GM12891 (cell line): Measurements from ENCODE around the gene MERTK.

ENCODE experiments used
- DNase-seq: peaks from one replicate; pipeline ENCODE4 v3.0.0; 2011; ENCODE audit warnings: low spot score; ENCODE audit not compliant: insufficient read length
- FAIRE-seq: peaks from 2 replicates; lab custom pipeline; 2011; peaks lifted over from hg19 to GRCh38; lab: Jason Lieb, UNC
- PAX5 ChIP-seq: IDR thresholded peaks from 2 replicates; pipeline ENCODE4 v1.6.1; 2011; ENCODE audit warnings: low read length, moderate library complexity, mild to moderate bottlenecking; ENCODE audit not compliant: insufficient read depth, severe bottlenecking
- POLR2A ChIP-seq: IDR thresholded peaks from 2 replicates; pipeline ENCODE4 v1.6.1; 2011; ENCODE audit warnings: low read depth, low read length, control low read depth
- POLR2AphosphoS5 ChIP-seq: IDR thresholded peaks from 2 replicates; pipeline ENCODE4 v1.6.1; 2011; ENCODE audit warnings: low read depth, low read length, control low read depth
- POU2F2 ChIP-seq: IDR thresholded peaks from 2 replicates; pipeline ENCODE4 v1.6.1; 2011; ENCODE audit warnings: low read depth, mild to moderate bottlenecking, control low read depth, low read length, moderate library complexity
- SPI1 ChIP-seq: IDR thresholded peaks from 2 replicates; pipeline ENCODE4 v1.6.1; 2011; ENCODE audit warnings: low read depth, low read length, control low read depth
- TAF1 ChIP-seq: IDR thresholded peaks from 2 replicates; pipeline ENCODE4 v1.6.1; 2011; ENCODE audit warnings: low read depth, low read length, control low read depth

The MERTK gene

DNA sequence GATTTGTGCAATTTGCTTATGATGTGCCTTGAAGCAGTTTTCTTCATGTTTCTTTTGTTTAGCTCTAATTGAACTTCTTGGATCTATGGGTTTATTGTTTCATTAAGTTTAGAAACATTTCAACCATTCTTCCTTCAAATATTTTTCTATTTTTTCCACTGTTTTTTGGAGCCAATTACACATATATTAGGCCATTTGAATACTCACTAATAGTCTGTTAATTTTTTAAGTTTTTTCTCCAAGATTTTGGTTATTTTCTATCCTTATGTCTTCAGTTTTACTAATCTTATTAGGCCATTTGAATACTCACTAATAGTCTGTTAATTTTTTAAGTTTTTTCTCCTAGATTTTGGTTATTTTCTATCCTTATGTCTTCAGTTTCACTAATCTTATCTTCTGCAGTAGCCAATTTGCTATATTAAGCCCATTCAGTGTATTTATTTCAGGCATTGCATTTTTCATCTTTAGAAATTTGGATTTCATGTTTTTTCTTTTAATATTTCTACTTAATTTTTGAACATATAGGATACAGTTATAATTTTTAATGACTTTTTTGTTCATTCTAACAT is 147.1 kb downstream of the MERTK start:
- TF ChIP-seq POLR2A (no peak), POU2F2 (no peak), TAF1 (no peak), PAX5 (no peak), POLR2AphosphoS5 (no peak), SPI1 (no peak)
- FAIRE-seq: no peak
- DNase-seq: no peak

GRCh38 chr2:112046231-112046630 is 147.8 kb downstream of the MERTK start:
- TF ChIP-seq POLR2A (no peak), TAF1 (no peak), PAX5 (no peak), SPI1 (no peak), POU2F2 (no peak), POLR2AphosphoS5 (no peak)

DNA sequence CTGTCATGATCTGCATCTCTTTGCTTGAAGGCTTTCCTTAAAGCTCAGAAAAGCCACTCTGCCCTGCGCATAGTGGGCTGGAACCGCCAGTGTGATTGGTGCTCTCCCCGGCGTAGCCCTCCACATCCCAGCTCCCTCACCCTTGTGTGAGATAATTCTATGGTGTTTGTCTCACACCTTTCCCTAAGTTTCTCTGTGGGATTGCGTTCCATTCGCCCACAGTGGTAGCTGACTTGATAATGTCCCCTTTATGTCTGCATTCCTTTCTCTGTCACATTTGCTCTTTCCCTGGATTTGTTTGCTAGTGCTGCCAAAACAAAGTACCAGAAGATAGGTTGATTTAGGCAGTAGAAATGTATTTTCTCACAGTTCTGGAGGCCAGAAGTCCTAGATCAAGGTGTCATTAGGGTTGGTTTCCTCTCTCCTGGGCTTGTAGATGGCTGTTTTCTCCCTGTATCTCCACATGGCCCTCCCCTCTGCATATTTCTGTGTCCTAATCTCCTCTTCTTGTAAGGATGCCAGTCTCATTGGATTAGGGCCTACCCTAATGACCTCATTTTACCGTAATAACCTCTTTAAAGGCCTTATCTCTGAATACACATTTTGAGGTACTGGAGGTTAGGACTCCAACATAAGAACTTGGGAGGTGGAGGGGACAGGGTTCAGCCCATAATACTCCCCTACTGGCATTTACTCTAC is 149.3 kb downstream of the MERTK start:
- TF ChIP-seq POLR2AphosphoS5: no peak
- FAIRE-seq: no peak
- DNase-seq: no peak

More at GRCh38 chr2:112046231-112046630, 147.8 kb downstream of the MERTK start:
- FAIRE-seq (no peak), DNase-seq (no peak)

DNA sequence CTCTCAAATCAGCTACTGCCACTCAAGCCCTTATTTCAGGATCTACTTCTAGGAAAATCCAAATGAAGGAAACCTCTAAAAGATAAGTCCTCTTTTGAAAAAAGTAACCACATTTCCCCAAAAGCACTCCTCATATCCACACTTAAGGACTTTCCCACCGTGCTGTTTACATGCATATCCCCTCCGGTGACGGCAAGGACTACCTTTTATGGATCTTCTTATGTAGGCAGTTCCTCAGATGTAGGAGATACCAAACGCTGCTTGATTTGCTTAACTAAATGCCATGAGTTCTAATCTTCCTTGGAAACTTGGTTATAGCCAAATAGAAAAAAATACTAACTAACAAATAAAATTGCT is 149.8 kb downstream of the MERTK start:
- TF ChIP-seq PAX5 (no peak), POLR2A (no peak), TAF1 (no peak), POLR2AphosphoS5 (no peak), POU2F2 (no peak), SPI1 (no peak)
- DNase-seq (no peak), FAIRE-seq (no peak)

DNA sequence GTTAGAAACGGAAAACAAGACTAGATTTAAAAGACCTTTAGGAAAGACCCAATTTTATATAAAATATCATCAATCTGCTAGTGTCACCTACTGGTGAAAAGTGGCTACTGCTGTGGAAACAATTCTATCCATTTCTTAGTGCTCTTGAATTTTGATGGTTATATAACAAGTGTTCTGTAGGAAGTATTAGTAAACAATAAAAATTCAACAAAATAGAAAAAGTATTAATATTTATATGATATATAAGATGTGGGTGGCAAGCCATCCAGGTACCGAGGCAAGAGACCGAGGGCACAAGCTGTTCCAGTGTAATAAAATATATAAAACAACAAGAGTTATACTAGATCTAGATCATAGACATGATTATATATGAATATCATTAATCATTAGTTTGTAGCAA is 150.5 kb downstream of the MERTK start:
- DNase-seq (no peak), FAIRE-seq (no peak)
- TF ChIP-seq SPI1 (no peak), POLR2A (no peak), POLR2AphosphoS5 (no peak), TAF1 (no peak), POU2F2 (no peak), PAX5 (no peak)

GRCh38 chr2:112050316-112050715 is 151.9 kb downstream of the MERTK start:
- TF ChIP-seq TAF1: no peak
- TF ChIP-seq POLR2A: no peak
- no peak for TF ChIP-seq SPI1
- TF ChIP-seq PAX5: no peak
- TF ChIP-seq POLR2AphosphoS5: no peak
- TF ChIP-seq POU2F2: no peak
- FAIRE-seq (no peak), DNase-seq (no peak)

DNA sequence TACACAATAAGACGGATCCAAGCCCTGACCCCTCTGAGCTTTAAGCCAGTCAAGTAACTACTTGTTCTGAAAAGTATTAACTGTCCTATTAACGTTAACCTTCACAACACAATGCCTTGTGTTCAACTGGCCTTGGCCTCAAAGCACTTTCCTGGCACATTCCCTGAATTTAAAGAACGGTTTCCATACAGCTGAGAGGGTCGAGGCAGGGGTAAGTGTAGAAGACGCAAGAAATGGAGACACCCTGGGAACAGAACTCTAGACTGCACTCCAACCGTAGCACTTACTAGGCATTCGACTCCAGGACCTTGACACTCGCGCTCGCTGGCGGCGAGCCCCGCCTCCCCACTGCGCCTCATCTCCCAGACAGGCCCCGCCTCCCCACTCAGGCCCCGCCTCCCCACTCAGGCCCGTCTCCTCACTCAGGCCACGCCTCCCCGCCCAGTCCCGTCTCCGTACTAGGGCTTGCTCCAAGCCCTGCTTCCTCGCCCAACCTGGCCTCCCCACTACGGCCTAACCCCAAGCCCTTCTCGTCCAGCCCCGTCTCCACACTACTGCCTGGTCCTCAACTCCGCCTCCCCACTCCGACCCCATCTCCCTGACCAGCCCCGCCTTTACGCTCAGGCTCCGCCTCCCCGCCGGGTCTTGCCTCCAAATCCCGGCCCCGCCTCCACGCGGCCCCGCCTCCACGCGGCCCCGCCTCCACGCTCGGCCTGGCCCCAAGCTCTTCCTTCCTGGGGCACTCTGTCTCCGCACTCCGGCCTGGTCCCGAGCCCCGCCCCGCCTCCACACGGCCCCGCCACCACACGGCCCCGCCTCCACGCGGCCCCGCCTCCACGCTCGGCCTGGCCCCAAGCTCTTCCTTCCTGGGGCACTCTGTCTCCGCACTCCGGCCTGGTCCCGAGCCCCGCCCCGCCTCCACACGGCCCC is 155.8 kb downstream of the MERTK start:
- DNase-seq: peak; percentile 77
- no peak for TF ChIP-seq POLR2AphosphoS5
- TF ChIP-seq POLR2A: no peak
- TF ChIP-seq POU2F2: no peak
- TF ChIP-seq SPI1: no peak
- no peak for TF ChIP-seq TAF1
- no peak for TF ChIP-seq PAX5
- FAIRE-seq: peak; percentile 92

- no peak for FAIRE-seq
- TF ChIP-seq POLR2AphosphoS5 (peak; percentile 62; the same call in 1 of the 2 replicates), POLR2A (peak; percentile 62), POU2F2 (no peak), PAX5 (no peak), TAF1 (peak; percentile 63), SPI1 (no peak)
- peak; percentile 78 for DNase-seq
Measured at GRCh38 chr2:112054847-112055729, 156.7 kb downstream of the MERTK start, which contains the start of gene TMEM87B. Gene TMEM87B (plus strand): TSS chr2:112055269. CDS start chr2:112055592, 323 bp downstream.

DNA sequence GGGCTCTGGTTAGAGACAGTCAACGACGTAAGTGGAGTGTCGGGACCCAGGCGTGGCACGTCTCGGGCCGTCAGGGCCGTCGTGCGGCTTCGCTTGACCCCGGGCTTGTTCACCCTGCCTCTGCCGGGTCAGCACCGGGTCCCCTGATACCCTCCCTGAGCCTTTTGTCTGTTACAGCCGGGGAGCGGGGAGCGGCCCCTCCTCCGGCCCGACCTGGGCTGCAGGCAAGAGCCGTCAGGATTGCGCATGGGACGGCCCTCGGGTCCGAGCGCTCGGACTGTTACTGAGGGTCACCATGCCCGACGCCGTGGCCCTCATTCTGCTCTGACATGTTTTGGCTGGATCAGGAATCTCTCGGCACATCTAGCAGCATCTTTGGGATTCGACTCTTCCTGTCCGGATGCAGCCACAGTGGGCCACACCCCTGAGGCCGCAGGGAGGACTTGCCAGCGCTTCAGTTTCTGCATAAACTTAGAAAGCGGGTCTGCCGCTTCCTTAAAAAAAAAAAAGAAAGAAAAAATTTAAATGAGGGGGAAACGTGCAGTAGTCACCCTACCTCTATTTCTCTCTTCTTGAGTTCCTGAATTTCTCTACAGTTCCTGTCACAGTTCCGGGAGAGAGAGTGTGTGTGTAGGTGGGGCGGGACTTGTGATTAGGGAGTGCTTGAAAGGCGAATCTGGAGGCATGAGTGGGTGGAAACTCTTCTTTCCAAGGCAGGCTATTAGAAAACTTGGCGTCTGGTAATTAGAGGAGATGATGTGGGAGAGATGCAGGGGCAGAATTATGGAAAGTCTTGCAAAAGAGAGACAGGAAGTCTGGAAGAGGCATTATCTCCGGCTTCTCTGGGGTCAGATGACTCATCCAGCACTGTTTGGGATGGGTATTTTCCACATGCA is 157.6 kb downstream of the MERTK start:
- DNase-seq (no peak), FAIRE-seq (no peak)
- TF ChIP-seq PAX5 (no peak), SPI1 (0 out of 2 replicates have a peak, but pooled peaks have one; percentile 19)
